H9 (cell line): Measurements from ENCODE around the gene SMARCAL1. TPM values are rescaled to one million over a fixed set of nuclear protein-coding genes. Genes with fewer than 3 reads are reported as not detected.
A peak's percentile ranks its signal among the peaks of the same experiment; 100 is the strongest.

Source experiments
- DNase-seq: peaks from one replicate; pipeline ENCODE4 v3.0.0-alpha.2; 2017
- H2AFZ ChIP-seq: one replicate; pipeline ENCODE4 v1.6.1; 2013; ENCODE audit warnings: mild to moderate bottlenecking, low read length, control low read depth, moderate library complexity
- H2AK5ac ChIP-seq: 2 replicates; pipeline ENCODE4 v1.6.1; 2013; ENCODE audit warnings: low read length, control low read depth, mixed read lengths; ENCODE audit not compliant: insufficient read length
- H2BK120ac ChIP-seq: one replicate; pipeline ENCODE4 v1.6.1; 2013; ENCODE audit warnings: low read depth, mild to moderate bottlenecking, low read length, control low read depth, inconsistent platforms; ENCODE audit not compliant: poor library complexity, severe bottlenecking
- H2BK12ac ChIP-seq: 2 replicates; pipeline ENCODE4 v1.6.1; 2013; ENCODE audit warnings: low read length, control low read depth, mixed read lengths, low read depth; ENCODE audit not compliant: insufficient read length
- H2BK15ac ChIP-seq: 2 replicates; pipeline ENCODE4 v1.6.1; 2013; ENCODE audit warnings: low read depth, low read length, control low read depth
- H2BK20ac ChIP-seq: one replicate; pipeline ENCODE4 v1.6.1; 2013; ENCODE audit warnings: low read depth, mild to moderate bottlenecking, low read length, control low read depth, inconsistent platforms; ENCODE audit not compliant: poor library complexity, severe bottlenecking
- H2BK5ac ChIP-seq: 2 replicates; pipeline ENCODE4 v1.6.1; 2013; ENCODE audit warnings: low read length, control low read depth, mixed read lengths; ENCODE audit not compliant: insufficient read length
- H3K14ac ChIP-seq: 2 replicates; pipeline ENCODE4 v1.6.1; 2013; ENCODE audit warnings: low read length, control low read depth; ENCODE audit not compliant: insufficient read depth
- H3K18ac ChIP-seq: 2 replicates; pipeline ENCODE4 v1.6.1; 2013; ENCODE audit warnings: low read depth, mild to moderate bottlenecking, mixed read lengths, low read length, control low read depth; ENCODE audit not compliant: insufficient read length
- H3K23ac ChIP-seq: 2 replicates; pipeline ENCODE4 v1.6.1; 2013; ENCODE audit warnings: low read length, control low read depth, mixed read lengths, low read depth; ENCODE audit not compliant: insufficient read length
- H3K23me2 ChIP-seq: 2 replicates; pipeline ENCODE4 v1.6.1; 2013; ENCODE audit warnings: low read depth, mild to moderate bottlenecking, mixed read lengths, low read length, control low read depth; ENCODE audit not compliant: insufficient read length, poor library complexity, severe bottlenecking
- H3K27ac ChIP-seq: 2 replicates; pipeline ENCODE4 v1.5.1; 2013; ENCODE audit warnings: low read length, control low read depth, mixed read lengths, low read depth; ENCODE audit not compliant: insufficient read length
- H3K27me3 ChIP-seq: 2 replicates; pipeline ENCODE4 v1.6.1; 2013; ENCODE audit warnings: low read length, control low read depth, inconsistent platforms; ENCODE audit not compliant: insufficient read depth
- H3K4ac ChIP-seq: 2 replicates; pipeline ENCODE4 v1.6.1; 2013; ENCODE audit warnings: low read depth, mild to moderate bottlenecking, control low read depth, inconsistent platforms, low read length, moderate library complexity
- H3K4me1 ChIP-seq: 2 replicates; pipeline ENCODE4 v1.6.1; 2013; ENCODE audit warnings: low read length, control low read depth, inconsistent platforms; ENCODE audit not compliant: insufficient read depth
- H3K4me2 ChIP-seq: 2 replicates; pipeline ENCODE4 v1.6.1; 2013; ENCODE audit warnings: low read length, control low read depth, mixed read lengths; ENCODE audit not compliant: insufficient read length, insufficient read depth
- H3K56ac ChIP-seq: 2 replicates; pipeline ENCODE4 v1.6.1; 2013; ENCODE audit warnings: low read depth, mild to moderate bottlenecking, mixed read lengths, low read length, control low read depth; ENCODE audit not compliant: insufficient read length
- H3K79me1 ChIP-seq: 2 replicates; pipeline ENCODE4 v1.6.1; 2013; ENCODE audit warnings: low read depth, mild to moderate bottlenecking, moderate library complexity, low read length, control low read depth, inconsistent platforms; ENCODE audit not compliant: insufficient read depth, poor library complexity, severe bottlenecking
- H3K79me2 ChIP-seq: 2 replicates; pipeline ENCODE4 v1.6.1; 2013; ENCODE audit warnings: low read length, control low read depth, inconsistent platforms; ENCODE audit not compliant: insufficient read depth
- H3K9ac ChIP-seq: 2 replicates; pipeline ENCODE4 v1.6.1; 2013; ENCODE audit warnings: low read length, control low read depth, mixed read lengths; ENCODE audit not compliant: insufficient read length; ENCODE audit errors: extremely low read depth
- H3K9me3 ChIP-seq: one replicate; pipeline ENCODE4 v1.6.1; 2013; ENCODE audit warnings: low read depth, low read length, inconsistent platforms; ENCODE audit not compliant: control insufficient read depth
- H3T11ph ChIP-seq: one replicate; pipeline ENCODE4 v1.6.1; 2013; ENCODE audit warnings: mild to moderate bottlenecking, low read length, control low read depth, inconsistent platforms
- H4K20me1 ChIP-seq: one replicate; pipeline ENCODE4 v1.6.1; 2013; ENCODE audit not compliant: control insufficient read depth, insufficient read length, insufficient read depth
- H4K5ac ChIP-seq: 2 replicates; pipeline ENCODE4 v1.6.1; 2013; ENCODE audit warnings: low read depth, mild to moderate bottlenecking, mixed read lengths, low read length, control low read depth; ENCODE audit not compliant: insufficient read length
- H4K8ac ChIP-seq: replicated peaks from 2 replicates; pipeline ENCODE4 v1.6.1; 2013; ENCODE audit warnings: low read length, control low read depth, mixed read lengths, low read depth; ENCODE audit not compliant: insufficient read length
- H4K91ac ChIP-seq: 2 replicates; pipeline ENCODE4 v1.6.1; 2013; ENCODE audit warnings: low read depth, mild to moderate bottlenecking, moderate library complexity, mixed read lengths, low read length, control low read depth; ENCODE audit not compliant: insufficient read length
- H3K27ac Mint-ChIP-seq, 3 experiments: 2 replicates in 2 of 3; 3 replicates in 1 of 3; pipeline ENCODE4 v1.8.0; 2020 to 2021; ENCODE audit warnings: mixed read lengths in 3 of 3, mild to moderate bottlenecking in 1 of 3, moderate library complexity in 1 of 3
- H3K27me3 Mint-ChIP-seq: 2 replicates; pipeline ENCODE4 v1.8.0; 2021; ENCODE audit warnings: low read depth, mild to moderate bottlenecking, moderate library complexity, mixed read lengths
- H3K36me3 Mint-ChIP-seq, 3 experiments: 2 replicates in 2 of 3; 3 replicates in 1 of 3; pipeline ENCODE4 v1.8.0; 2020 to 2021; ENCODE audit warnings: low read depth in 3 of 3, mixed read lengths in 3 of 3; ENCODE audit not compliant: insufficient read depth in 1 of 3
- H3K4me1 Mint-ChIP-seq, 2 experiments: 2 replicates each; pipeline ENCODE4 v1.8.0; 2020; ENCODE audit warnings: mixed read lengths in 2 of 2
- H3K4me3 Mint-ChIP-seq, 2 experiments: 2 replicates in 1 of 2; 3 replicates in 1 of 2; pipeline ENCODE4 v1.8.0; 2020 to 2021; ENCODE audit warnings: mild to moderate bottlenecking in 2 of 2, mixed read lengths in 2 of 2, moderate library complexity in 1 of 2
- H3K9me3 Mint-ChIP-seq, 2 experiments: 2 replicates in 1 of 2; 3 replicates in 1 of 2; pipeline ENCODE4 v1.8.0; 2020; ENCODE audit warnings: mild to moderate bottlenecking in 2 of 2, mixed read lengths in 2 of 2, moderate library complexity in 1 of 2
- WGBS: extraction: QIAGEN DNeasy Blood & Tissue Kit; methylation state at CpG from one replicate; pipeline ENCODE4 v1.1.7; 2013; ENCODE audit warnings: missing lambda C conversion rate, low lambda C conversion rate, mixed read lengths; ENCODE audit not compliant: insufficient read length; ENCODE audit errors: extremely low coverage; 5-methylcytosine and 5-hydroxymethylcytosine counted together
- total RNA-seq: library from RNA; stranded (reverse); gene quantifications from 2 replicates; pipeline ENCODE4 v1.2.1, GENCODE V29; 2021
- TF ChIP-seq, protein P1 (sequence below): fragments of 200-600 bp; sonication (generic); conservative IDR thresholded peaks from 3 replicates; pipeline ENCODE4 v1.8.0; 2021; ENCODE audit warnings: antibody characterized with exemption, mild to moderate bottlenecking

The SMARCAL1 gene
- total RNA-seq, 1 experiment from 2014 or later = 16.5 TPM

DNA sequence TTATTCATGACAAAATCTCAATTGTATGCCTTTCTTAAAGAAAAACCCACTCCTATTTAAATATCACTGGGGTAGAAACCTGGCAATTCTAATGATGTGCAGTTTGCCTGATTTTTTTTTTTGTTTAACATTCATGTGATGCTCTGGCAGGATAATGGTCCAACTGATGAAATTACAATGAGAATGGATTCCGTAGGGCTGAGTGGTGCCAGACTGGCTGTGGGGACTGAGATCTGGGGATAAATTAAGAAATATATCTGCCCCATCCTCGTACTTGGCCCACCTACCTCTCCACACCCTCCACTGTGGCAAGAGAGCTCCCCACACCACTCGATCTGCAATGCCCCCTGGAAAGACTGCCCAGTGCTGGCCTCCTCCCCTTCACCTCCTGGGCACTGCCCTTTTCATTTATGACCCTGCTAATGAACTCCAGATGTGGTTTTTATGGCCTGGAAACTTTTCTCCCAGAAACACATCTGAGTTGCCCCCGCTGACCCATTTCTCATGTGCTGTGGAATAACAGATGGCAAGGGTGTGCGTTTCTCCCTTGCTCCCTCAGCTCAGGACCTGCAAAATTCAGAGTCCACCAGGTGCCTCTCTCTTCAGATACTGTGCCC, 53.4 kb downstream of the SMARCAL1 start:
- Histone ChIP-seq H4K91ac (no peak overlapping the region), H3K27ac (no peak overlapping the region), H3K23me2 (no peaks in the 10 kb centered on the region), H3K79me2 (no peaks in the 10 kb centered on the region), H3K9me3 (no peaks in the 10 kb centered on the region), H3K4me2 (no peak overlapping the region), H4K8ac (no peak overlapping the region), H3T11ph (no peak overlapping the region), H3K23ac (no peak overlapping the region), H3K27me3 (no peaks in the 10 kb centered on the region), H2BK15ac (no peak overlapping the region), H3K79me1 (no peaks in the 10 kb centered on the region), H4K5ac (no peak overlapping the region), H2AK5ac (no peak overlapping the region), H2BK120ac (no peak overlapping the region), H2BK12ac (no peak overlapping the region), H2AFZ (no peak overlapping the region), H3K14ac (no peak overlapping the region), H2BK5ac (no peak overlapping the region), H4K20me1 (no peaks in the 10 kb centered on the region), H3K4me1 (no peaks in the 10 kb centered on the region), H3K4ac (no peak overlapping the region), H2BK20ac (no peak overlapping the region), H3K56ac (no peak overlapping the region), H3K18ac (no peak overlapping the region), H3K9ac (no peak overlapping the region)
- H3K4me1 Mint-ChIP-seq = no peaks in the 10 kb centered on the region
- H3K27ac Mint-ChIP-seq = peak overlapping the region in 1 of 3 experiments; percentile 24; a peak in 1 of 7 replicates
- TF ChIP-seq, protein P1, sequence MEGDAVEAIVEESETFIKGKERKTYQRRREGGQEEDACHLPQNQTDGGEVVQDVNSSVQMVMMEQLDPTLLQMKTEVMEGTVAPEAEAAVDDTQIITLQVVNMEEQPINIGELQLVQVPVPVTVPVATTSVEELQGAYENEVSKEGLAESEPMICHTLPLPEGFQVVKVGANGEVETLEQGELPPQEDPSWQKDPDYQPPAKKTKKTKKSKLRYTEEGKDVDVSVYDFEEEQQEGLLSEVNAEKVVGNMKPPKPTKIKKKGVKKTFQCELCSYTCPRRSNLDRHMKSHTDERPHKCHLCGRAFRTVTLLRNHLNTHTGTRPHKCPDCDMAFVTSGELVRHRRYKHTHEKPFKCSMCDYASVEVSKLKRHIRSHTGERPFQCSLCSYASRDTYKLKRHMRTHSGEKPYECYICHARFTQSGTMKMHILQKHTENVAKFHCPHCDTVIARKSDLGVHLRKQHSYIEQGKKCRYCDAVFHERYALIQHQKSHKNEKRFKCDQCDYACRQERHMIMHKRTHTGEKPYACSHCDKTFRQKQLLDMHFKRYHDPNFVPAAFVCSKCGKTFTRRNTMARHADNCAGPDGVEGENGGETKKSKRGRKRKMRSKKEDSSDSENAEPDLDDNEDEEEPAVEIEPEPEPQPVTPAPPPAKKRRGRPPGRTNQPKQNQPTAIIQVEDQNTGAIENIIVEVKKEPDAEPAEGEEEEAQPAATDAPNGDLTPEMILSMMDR = no peak
- no peak overlapping the region for H3K4me3 Mint-ChIP-seq
- WGBS = no CpG with 5 or more reads among the region's 5 CpGs
- no peaks in the 10 kb centered on the region for H3K27me3 Mint-ChIP-seq
- no peak for DNase-seq
- H3K36me3 Mint-ChIP-seq = peaks cover 4 to 19% (median 4%) of the 10 kb centered on the region in 3 experiments; a peak in 4 of 7 replicates
- H3K9me3 Mint-ChIP-seq = no peaks in the 10 kb centered on the region; a peak in 1 of 5 replicates
